IMR-90 (cell line): ENCODE measurements around the gene PSMA3. TPM values are rescaled to one million over a fixed set of nuclear protein-coding genes. Genes with fewer than 3 reads are reported as not detected.

Source experiments
- ATAC-seq: fragments of 200-7000 bp; cut with Tn5 transposase; 2 replicates; pipeline ENCODE4 v1.9.1; 2020; ENCODE audit warnings: low read depth, mild to moderate bottlenecking, moderate library complexity
- BruUV-seq: library from RNA; stranded (reverse); fragments of 400-500 nt; replicated peaks from 2 replicates; lab custom pipeline; 2021; lab: Mats Ljungman, UMichigan
- CTCF ChIA-PET: fragments of 300-600 bp; formaldehyde crosslinking; extraction: SDS; loops from one replicate; lab custom pipeline; 2021; ENCODE audit warnings: antibody characterized with exemption; lab: Yijun Ruan, JAX
- POLR2A ChIA-PET: fragments of 300-600 bp; sonication (Branson Sonifier 250); formaldehyde crosslinking; loops from one replicate; lab custom pipeline; 2022; ENCODE audit warnings: antibody characterized with exemption; ENCODE audit not compliant: unreplicated experiment; lab: Charles Lee
- DNase-seq: peaks from one replicate; pipeline ENCODE4 v3.0.0; 2013
- H2AFZ ChIP-seq: replicated peaks from 2 replicates; pipeline ENCODE3; 2013; ENCODE audit warnings: low read length, mild to moderate bottlenecking; ENCODE audit not compliant: poor library complexity
- H2AK5ac ChIP-seq: 2 replicates; pipeline ENCODE4 v1.6.1; 2013; ENCODE audit warnings: low read depth, low read length, inconsistent platforms
- H2AK9ac ChIP-seq: replicated peaks from 2 replicates; pipeline ENCODE3; 2013; ENCODE audit warnings: mild to moderate bottlenecking, low read depth, low read length, moderate library complexity; ENCODE audit not compliant: poor library complexity
- H2BK120ac ChIP-seq: 2 replicates; pipeline ENCODE4 v1.6.1; 2013; ENCODE audit warnings: low read depth, low read length, inconsistent platforms
- H2BK15ac ChIP-seq: 3 replicates; pipeline ENCODE4 v1.6.1; 2013; ENCODE audit warnings: low read depth, low read length, inconsistent platforms
- H2BK20ac ChIP-seq: 2 replicates; pipeline ENCODE4 v1.6.1; 2013; ENCODE audit warnings: low read depth, mild to moderate bottlenecking, inconsistent platforms, low read length, moderate library complexity
- H2BK5ac ChIP-seq: 2 replicates; pipeline ENCODE4 v1.6.1; 2013; ENCODE audit warnings: mild to moderate bottlenecking, low read depth, low read length, inconsistent platforms; ENCODE audit not compliant: poor library complexity, severe bottlenecking
- H3K14ac ChIP-seq: replicated peaks from 2 replicates; pipeline ENCODE4 v1.6.1; 2013; ENCODE audit warnings: low read depth, low read length, inconsistent platforms
- H3K18ac ChIP-seq: 2 replicates; pipeline ENCODE4 v1.6.1; 2013; ENCODE audit warnings: low read depth, low read length, control low read depth
- H3K23ac ChIP-seq: 2 replicates; pipeline ENCODE4 v1.6.1; 2013; ENCODE audit warnings: low read depth, low read length, inconsistent platforms
- H3K27ac ChIP-seq: 2 replicates; pipeline ENCODE4 v1.5.1; 2013; ENCODE audit warnings: mild to moderate bottlenecking, control low read depth, low read length; ENCODE audit not compliant: insufficient read depth
- H3K27me3 ChIP-seq: 2 replicates; pipeline ENCODE4 v1.6.1; 2013; ENCODE audit warnings: low read length; ENCODE audit not compliant: control insufficient read depth, insufficient read depth
- H3K36me3 ChIP-seq: 2 replicates; pipeline ENCODE4 v1.6.1; 2013; ENCODE audit warnings: low read length, mixed read lengths; ENCODE audit not compliant: control insufficient read depth, insufficient read depth
- H3K4ac ChIP-seq: 2 replicates; pipeline ENCODE4 v1.6.1; 2013; ENCODE audit warnings: low read depth, low read length, inconsistent platforms
- H3K4me1 ChIP-seq: 2 replicates; pipeline ENCODE4 v1.6.1; 2013; ENCODE audit warnings: low read length, mixed read lengths; ENCODE audit not compliant: control insufficient read depth, insufficient read depth
- H3K4me2 ChIP-seq: 2 replicates; pipeline ENCODE4 v1.6.1; 2013; ENCODE audit warnings: low read depth, mild to moderate bottlenecking, control low read depth, low read length, moderate library complexity
- H3K4me3 ChIP-seq: 2 replicates; pipeline ENCODE4 v1.5.1; 2013; ENCODE audit warnings: low read depth, mild to moderate bottlenecking, control low read depth, low read length, moderate library complexity; ENCODE audit not compliant: insufficient read depth
- H3K56ac ChIP-seq: 2 replicates; pipeline ENCODE4 v1.6.1; 2013; ENCODE audit warnings: low read length, inconsistent platforms; ENCODE audit not compliant: insufficient read depth; ENCODE audit errors: extremely low read depth
- H3K79me1 ChIP-seq, 2 experiments: 2 replicates each; pipeline ENCODE4 v1.6.1; 2013; ENCODE audit warnings: low read length in 2 of 2, inconsistent platforms in 1 of 2, low read depth in 1 of 2
- H3K9ac ChIP-seq: 2 replicates; pipeline ENCODE4 v1.6.1; 2013; ENCODE audit warnings: low read depth, low read length, control low read depth
- H3K9me1 ChIP-seq: 2 replicates; pipeline ENCODE4 v1.6.1; 2013; ENCODE audit warnings: low read length, inconsistent platforms; ENCODE audit not compliant: insufficient read depth
- H3K9me3 ChIP-seq: 2 replicates; pipeline ENCODE4 v1.6.1; 2013; ENCODE audit warnings: low read length; ENCODE audit not compliant: control insufficient read depth, insufficient read depth
- H4K20me1 ChIP-seq: 2 replicates; pipeline ENCODE4 v1.6.1; 2013; ENCODE audit warnings: low read length, inconsistent platforms; ENCODE audit not compliant: insufficient read depth
- H4K5ac ChIP-seq: 2 replicates; pipeline ENCODE4 v1.6.1; 2013; ENCODE audit warnings: mild to moderate bottlenecking, low read depth, low read length, control low read depth
- H4K8ac ChIP-seq, 2 experiments: 2 replicates each; pipeline ENCODE4 v1.6.1; 2013; ENCODE audit warnings: low read depth in 2 of 2, low read length in 2 of 2, control low read depth in 1 of 2, inconsistent platforms in 1 of 2
- H4K91ac ChIP-seq: 2 replicates; pipeline ENCODE4 v1.6.1; 2013; ENCODE audit warnings: low read depth, low read length, inconsistent platforms; ENCODE audit not compliant: insufficient read depth
- CEBPB ChIP-seq: IDR thresholded peaks from 2 replicates; pipeline ENCODE4 v1.6.1; 2012; ENCODE audit warnings: low read depth, low read length, improper control_type of control experiment
- MAFK ChIP-seq: IDR thresholded peaks from 2 replicates; pipeline ENCODE4 v1.6.1; 2012; ENCODE audit warnings: low read depth, low read length, improper control_type of control experiment
- MAZ ChIP-seq: IDR thresholded peaks from 2 replicates; pipeline ENCODE4 v1.6.1; 2012; ENCODE audit warnings: low read depth, mild to moderate bottlenecking, low read length, improper control_type of control experiment, moderate library complexity, borderline replicate concordance
- WGBS, 2 experiments: methylation state at CpG; one replicate each; pipeline versions ENCODE4 v1.1.5 to v1.1.7; 2013; ENCODE audit warnings: missing lambda C conversion rate in 2 of 2; ENCODE audit not compliant: insufficient read length in 1 of 2; ENCODE audit errors: extremely low coverage in 2 of 2; 5-methylcytosine and 5-hydroxymethylcytosine counted together
- dilution Hi-C: fragments of 300-500 bp; cut with HindIII; formaldehyde crosslinking; loops from one replicate; pipeline ENCODE4 v1.14.3; 2018; ENCODE audit warnings: low sequenced_read_pairs; ENCODE audit not compliant: unreplicated experiment
- in situ Hi-C: fragments of 300-500 bp; cut with MboI; formaldehyde crosslinking; loops from 3 replicates; pipeline ENCODE4 v1.14.3; 2019; ENCODE audit warnings: low sequenced_read_pairs, inconsistent platforms, mixed read lengths
- intact Hi-C: fragments of 100-400 bp; cut with micrococcal nuclease; formaldehyde crosslinking; loops from 2 replicates; pipeline ENCODE4 v1.10.0; 2022
- polyA plus RNA-seq, 3 experiments: library from polyadenylated mRNA; depleted of rRNA; stranded (reverse); fragments of >200 nt; gene quantifications; 2 replicates each; pipeline ENCODE4 v1.2.3, GENCODE V29; 2012; ENCODE audit warnings: low replicate concordance in 1 of 3
- total RNA-seq: library from RNA; depleted of rRNA; stranded (reverse); fragments of >200 nt; gene quantifications from 2 replicates; pipeline ENCODE4 v1.2.3, GENCODE V29; 2012

Gene PSMA3
- total and polyA plus RNA-seq, 2 of the 4 experiments (the other 2 are of a cell fraction), result 74.9 to 231 TPM

- no peak for ATAC-seq
- DNase-seq, result no peak
- no peak overlapping the region for H2BK120ac ChIP-seq
- no peak overlapping the region for H3K18ac ChIP-seq
- no peak overlapping the region for H2BK15ac ChIP-seq
- intact Hi-C loops, result no loop called here
- H3K27me3 ChIP-seq, result no peaks in the 10 kb centered on the region
- WGBS, 2 experiments, result 95% methylated on average over 6 of the region's 7 CpGs; no CpG with 5 or more reads in 1 of the 2 experiments
- H3K27ac ChIP-seq, result no peak overlapping the region
- H3K14ac ChIP-seq, result no peak overlapping the region
- H3K56ac ChIP-seq, result no peak overlapping the region
- BruUV-seq, result no TSS peak
- H2BK20ac ChIP-seq, result no peak overlapping the region
- TF ChIP-seq MAFK (no peak), CEBPB (peak; percentile 61; the same call in 1 of the 2 replicates), MAZ (no peak)
- peaks cover 10 to 28% of the 10 kb centered on the region in 2 experiments; a peak in 3 of 4 replicates for H3K79me1 ChIP-seq
- H2AK9ac ChIP-seq, result no peak overlapping the region
- H4K91ac ChIP-seq, result no peak overlapping the region
- peaks cover 7% of the 10 kb centered on the region; the same call in 1 of the 2 replicates for H3K9me1 ChIP-seq
- in situ Hi-C loops, result no loop called here
- H3K4ac ChIP-seq, result no peak overlapping the region
- no peak overlapping the region for H2AK5ac ChIP-seq
- H4K5ac ChIP-seq, result no peak overlapping the region
- H3K4me2 ChIP-seq, result no peak overlapping the region
- ChIA-PET POLR2A (no interaction called here), CTCF (no interaction called here)
- H4K8ac ChIP-seq, result no peak overlapping the region
- H3K4me3 ChIP-seq, result no peak overlapping the region
- peaks cover 57% of the 10 kb centered on the region for H4K20me1 ChIP-seq
- peaks cover 30% of the 10 kb centered on the region for H3K36me3 ChIP-seq
- no peak overlapping the region for H3K9ac ChIP-seq
- no peaks in the 10 kb centered on the region for H3K4me1 ChIP-seq
- H3K23ac ChIP-seq, result no peak overlapping the region
- no peaks in the 10 kb centered on the region for H3K9me3 ChIP-seq
- dilution Hi-C loops, result no loop called here
- H2AFZ ChIP-seq, result no peak overlapping the region
- H2BK5ac ChIP-seq, result no peak overlapping the region
Observed at GRCh38 chr14:58294201-58294600, 49.6 kb downstream of the PSMA3 start.
